ENCODE data around the gene FAM171A1. TPM values are rescaled to one million over a fixed set of nuclear protein-coding genes. Genes with fewer than 3 reads are reported as not detected.
A peak's percentile ranks its signal among the peaks of the same experiment; 100 is the strongest.

FAM171A1 gene
- polyA plus RNA-seq, 4 donors = 9.2 to 28.4 (median 18.2) TPM

DNA sequence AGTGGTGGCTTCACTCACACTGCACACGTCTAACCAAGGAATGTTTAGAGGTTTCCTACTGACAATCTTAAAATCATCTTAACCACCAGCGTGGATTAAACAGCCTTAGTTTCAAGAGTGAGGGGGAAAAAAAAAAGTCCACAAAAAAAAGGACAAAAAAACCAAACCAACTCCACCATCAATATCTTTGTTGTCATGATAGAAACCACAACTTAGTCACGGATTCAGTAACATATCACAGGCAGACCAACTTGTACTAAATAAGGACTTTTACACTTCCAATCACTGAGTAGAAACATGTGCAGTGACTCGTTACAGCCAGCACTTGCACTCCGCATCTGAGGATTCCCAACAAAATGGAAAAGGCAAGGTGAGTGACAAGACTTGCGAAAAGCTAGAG lies 46.5 kb downstream of the FAM171A1 start:
- Histone ChIP-seq H3K4me3 (ENCODE audit: low read depth in 1 of 3, low read length in 3 of 3) (no peak overlapping the region), H3K27ac (ENCODE audit: low read depth in 1 of 3, low read length in 2 of 3) (no peak overlapping the region), H3K27me3 (ENCODE audit: control insufficient read depth in 3 of 3, insufficient read depth in 3 of 3, low read length in 3 of 3) (no peaks in the 10 kb centered on the region), H3K9me3 (ENCODE audit: control insufficient read depth in 2 of 2, insufficient read depth in 1 of 2, low read depth in 1 of 2, low read length in 1 of 2) (peaks cover 0 to 2% of the 10 kb centered on the region in 2 donors), H3K4me1 (ENCODE audit: control insufficient read depth in 3 of 3, insufficient read depth in 2 of 3, low read depth in 1 of 3, low read length in 2 of 3) (peaks cover 2 to 13% (median 12%) of the 10 kb centered on the region in 3 donors), H3K36me3 (ENCODE audit: control insufficient read depth in 3 of 3, insufficient read depth in 2 of 3, low read depth in 1 of 3, low read length in 3 of 3) (peaks cover 0 to 9% (median 0%) of the 10 kb centered on the region in 3 donors)
- FAIRE-seq (no peak), DNase-seq (no peak)
- WGBS, 3 donors = 77 to 90% (median 78%) methylated on average over 6 of the region's 6 CpGs

DNA sequence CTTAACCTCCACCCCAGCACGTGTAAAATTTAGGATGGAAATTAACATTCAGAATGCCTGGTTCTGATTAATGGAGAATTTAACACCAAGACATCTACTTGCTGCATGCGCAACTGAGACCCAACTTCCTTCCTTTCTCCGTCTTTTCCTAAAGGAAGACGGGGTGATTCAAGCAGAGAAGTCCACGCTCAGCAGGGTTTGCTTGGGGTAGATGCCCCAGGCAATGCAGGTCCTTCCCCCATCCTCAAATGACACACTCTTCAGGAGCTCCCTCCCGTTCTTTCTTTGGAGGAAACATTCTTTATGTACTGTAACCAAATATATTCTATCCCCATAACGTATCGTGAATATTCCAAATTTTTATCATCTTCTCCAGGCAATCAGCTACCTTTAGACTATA lies 47.0 kb downstream of the FAM171A1 start:
- H3K27ac ChIP-seq (ENCODE audit: low read depth in 1 of 3, low read length in 2 of 3) = no peak overlapping the region
- H3K9me3 ChIP-seq (ENCODE audit: control insufficient read depth in 2 of 2, insufficient read depth in 1 of 2, low read depth in 1 of 2, low read length in 1 of 2) = peaks cover 0 to 2% of the 10 kb centered on the region in 2 donors
- H3K36me3 ChIP-seq (ENCODE audit: control insufficient read depth in 3 of 3, insufficient read depth in 2 of 3, low read depth in 1 of 3, low read length in 3 of 3) = peaks cover 0 to 9% (median 0%) of the 10 kb centered on the region in 3 donors
- no peak overlapping the region for H3K4me3 ChIP-seq (ENCODE audit: low read depth in 1 of 3, low read length in 3 of 3)
- peaks cover 2 to 13% (median 12%) of the 10 kb centered on the region in 3 donors for H3K4me1 ChIP-seq (ENCODE audit: control insufficient read depth in 3 of 3, insufficient read depth in 2 of 3, low read depth in 1 of 3, low read length in 2 of 3)
- WGBS, 3 donors = 84 to 86% (median 84%) methylated on average over 8 of the region's 8 CpGs
- FAIRE-seq (no peak), DNase-seq (no peak)
- H3K27me3 ChIP-seq (ENCODE audit: control insufficient read depth in 3 of 3, insufficient read depth in 3 of 3, low read length in 3 of 3) = no peaks in the 10 kb centered on the region

DNA sequence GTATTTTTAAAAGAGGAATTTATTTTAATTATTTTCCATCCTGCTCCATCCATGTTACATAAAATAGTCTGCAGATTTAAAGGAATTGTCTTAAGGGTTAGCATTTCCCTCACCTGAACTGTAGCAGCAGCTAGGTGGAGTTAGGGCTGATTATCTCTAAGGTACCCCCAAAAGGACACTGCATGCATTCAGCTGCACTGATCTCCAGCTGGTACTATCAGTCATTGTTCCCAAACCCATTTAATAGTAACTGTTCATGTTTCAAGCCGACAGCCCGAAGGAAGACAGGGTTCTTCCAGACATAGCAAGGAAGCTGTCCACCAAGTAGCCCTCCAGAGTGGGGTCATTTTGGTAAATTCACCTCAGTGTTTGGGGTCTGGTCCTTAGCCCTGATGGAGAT lies 48.7 kb downstream of the FAM171A1 start:
- DNase-seq (no peak), FAIRE-seq (no peak)
- Histone ChIP-seq H3K4me3 (ENCODE audit: low read depth in 1 of 3, low read length in 3 of 3) (no peak overlapping the region), H3K36me3 (ENCODE audit: control insufficient read depth in 3 of 3, insufficient read depth in 2 of 3, low read depth in 1 of 3, low read length in 3 of 3) (peaks cover 0 to under 1% (median 0%) of the 10 kb centered on the region in 3 donors), H3K27ac (ENCODE audit: low read depth in 1 of 3, low read length in 2 of 3) (peak overlapping the region in 1 of 3 donors; percentile 19), H3K4me1 (ENCODE audit: control insufficient read depth in 3 of 3, insufficient read depth in 2 of 3, low read depth in 1 of 3, low read length in 2 of 3) (peaks cover 2 to 13% (median 12%) of the 10 kb centered on the region in 3 donors), H3K27me3 (ENCODE audit: control insufficient read depth in 3 of 3, insufficient read depth in 3 of 3, low read length in 3 of 3) (no peaks in the 10 kb centered on the region), H3K9me3 (ENCODE audit: control insufficient read depth in 2 of 2, insufficient read depth in 1 of 2, low read depth in 1 of 2, low read length in 1 of 2) (peaks cover 0 to 2% of the 10 kb centered on the region in 2 donors)
- 77 to 96% (median 81%) methylated on average over 2 of the region's 2 CpGs for WGBS, 3 donors

DNA sequence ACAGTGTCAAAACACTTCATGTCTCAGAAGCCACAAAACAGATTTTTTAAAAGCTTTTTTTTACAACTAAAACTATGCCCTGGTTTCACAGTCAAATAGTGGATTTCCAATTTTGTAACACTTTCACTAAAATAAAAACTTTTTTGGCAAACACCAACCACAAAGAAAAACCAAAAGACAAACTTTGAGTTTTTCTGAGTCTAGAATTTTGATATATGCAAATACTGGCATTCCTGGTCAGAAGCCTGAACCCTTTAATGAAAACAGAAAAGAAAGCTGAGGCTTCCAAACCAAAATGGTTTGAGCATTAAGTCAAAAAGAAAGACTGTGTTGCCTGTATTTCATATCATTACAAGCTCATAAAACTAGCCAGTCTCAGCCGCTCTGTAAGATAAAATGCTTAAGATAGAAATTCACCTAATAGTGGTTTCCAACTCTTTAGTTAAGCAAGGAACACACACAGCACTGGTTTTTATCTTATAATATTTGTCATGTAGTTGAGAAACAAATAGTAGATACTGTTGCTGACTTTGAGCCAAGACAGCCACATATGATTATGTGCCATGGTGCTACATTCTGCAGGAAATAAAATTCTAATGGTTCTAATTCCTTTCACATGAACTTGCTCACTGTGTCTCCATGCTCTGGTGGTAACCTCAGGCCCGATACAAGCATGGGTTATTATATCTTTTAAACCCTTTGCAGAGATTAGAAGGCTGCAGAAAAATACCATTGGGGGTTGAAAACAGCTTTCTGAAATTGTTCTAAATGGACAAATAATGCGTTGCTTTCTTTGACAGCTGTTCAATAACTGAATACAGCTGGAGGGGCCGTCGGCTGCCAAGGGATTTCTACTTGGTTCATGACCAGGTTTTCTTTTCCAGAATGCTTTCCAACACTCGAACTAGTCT lies 49.4 kb downstream of the FAM171A1 start:
- FAIRE-seq = no peak
- H3K27ac ChIP-seq (ENCODE audit: low read depth in 1 of 3, low read length in 2 of 3) = peak overlapping the region in 1 of 3 donors; percentile 19

DNA sequence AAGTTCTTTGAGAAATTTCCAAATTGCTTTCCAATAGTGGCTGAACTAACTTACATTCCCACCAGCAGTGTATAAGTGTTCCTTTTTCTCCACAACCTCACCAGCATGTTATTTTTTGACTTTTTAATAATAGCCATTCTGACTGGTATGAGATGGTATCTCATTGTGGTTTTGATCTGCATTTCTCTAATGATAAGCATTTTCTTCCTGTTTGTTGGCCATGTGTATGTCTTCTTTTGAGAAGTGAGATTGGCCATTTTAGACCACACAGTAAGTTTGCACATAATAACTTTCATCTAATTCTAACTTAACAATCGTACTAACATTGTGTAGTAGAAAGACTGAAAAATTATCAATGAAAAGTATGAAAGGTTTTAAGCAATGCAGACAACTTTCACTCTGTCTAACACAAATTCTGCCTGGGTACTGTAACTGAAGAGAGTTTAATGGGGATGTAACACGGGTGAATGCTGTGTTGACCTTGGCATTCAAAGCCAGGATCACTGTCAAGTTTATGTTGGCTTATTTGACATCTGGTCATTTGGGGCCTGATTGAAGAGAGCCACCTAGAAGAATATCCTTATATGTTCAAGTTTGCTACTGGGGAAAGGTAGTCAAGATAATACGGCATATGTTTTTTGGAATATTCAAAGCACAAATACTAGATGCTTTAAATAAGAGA lies 50.4 kb downstream of the FAM171A1 start:
- DNase-seq (no peak), FAIRE-seq (no peak)
- 47 to 87% (median 69%) methylated on average over 3 of the region's 3 CpGs for WGBS, 3 donors
- no peaks in the 10 kb centered on the region for H3K27me3 ChIP-seq (ENCODE audit: control insufficient read depth in 3 of 3, insufficient read depth in 3 of 3, low read length in 3 of 3)
- H3K9me3 ChIP-seq (ENCODE audit: control insufficient read depth in 2 of 2, insufficient read depth in 1 of 2, low read depth in 1 of 2, low read length in 1 of 2) = no peaks in the 10 kb centered on the region
- H3K4me1 ChIP-seq (ENCODE audit: control insufficient read depth in 3 of 3, insufficient read depth in 2 of 3, low read depth in 1 of 3, low read length in 2 of 3) = peaks cover 2 to 22% (median 7%) of the 10 kb centered on the region in 3 donors
- no peaks in the 10 kb centered on the region for H3K36me3 ChIP-seq (ENCODE audit: control insufficient read depth in 3 of 3, insufficient read depth in 2 of 3, low read depth in 1 of 3, low read length in 3 of 3)
- H3K4me3 ChIP-seq (ENCODE audit: low read depth in 1 of 3, low read length in 3 of 3) = no peak overlapping the region
- H3K27ac ChIP-seq (ENCODE audit: low read depth in 1 of 3, low read length in 2 of 3) = no peak overlapping the region

More for the DNA sequence above, 49.4 kb downstream of the FAM171A1 start:
- H3K27me3 ChIP-seq (ENCODE audit: control insufficient read depth in 3 of 3, insufficient read depth in 3 of 3, low read length in 3 of 3) = no peaks in the 10 kb centered on the region
- no peak overlapping the region for H3K4me3 ChIP-seq (ENCODE audit: low read depth in 1 of 3, low read length in 3 of 3)
- peak in 1 of 2 donors; percentile 41 for DNase-seq
- 28 to 41% (median 37%) methylated on average over 6 of the region's 6 CpGs for WGBS, 3 donors
- no peaks in the 10 kb centered on the region for H3K9me3 ChIP-seq (ENCODE audit: control insufficient read depth in 2 of 2, insufficient read depth in 1 of 2, low read depth in 1 of 2, low read length in 1 of 2)
- no peaks in the 10 kb centered on the region for H3K36me3 ChIP-seq (ENCODE audit: control insufficient read depth in 3 of 3, insufficient read depth in 2 of 3, low read depth in 1 of 3, low read length in 3 of 3)
- H3K4me1 ChIP-seq (ENCODE audit: control insufficient read depth in 3 of 3, insufficient read depth in 2 of 3, low read depth in 1 of 3, low read length in 2 of 3) = peaks cover 2 to 13% (median 13%) of the 10 kb centered on the region in 3 donors

DNA sequence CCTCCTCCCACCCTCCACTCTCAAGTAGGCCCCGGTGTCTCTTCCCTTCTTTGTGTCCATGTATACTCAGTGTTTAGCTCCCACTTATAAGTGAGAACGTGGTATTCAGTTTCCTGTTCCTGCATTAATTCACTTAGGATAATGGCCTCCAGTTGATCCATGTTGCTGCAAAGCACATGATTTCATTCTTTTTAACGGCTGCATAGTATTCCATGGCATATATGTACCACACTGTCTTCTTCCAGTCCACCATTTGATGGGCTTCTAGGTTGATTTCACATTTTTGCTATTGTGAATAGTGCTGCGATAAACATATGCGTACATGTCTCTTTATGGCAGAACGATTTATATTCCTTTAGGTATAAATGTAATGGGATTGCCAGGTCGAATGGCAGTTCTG lies 51.0 kb downstream of the FAM171A1 start:
- Histone ChIP-seq H3K36me3 (ENCODE audit: control insufficient read depth in 3 of 3, insufficient read depth in 2 of 3, low read depth in 1 of 3, low read length in 3 of 3) (no peaks in the 10 kb centered on the region), H3K4me1 (ENCODE audit: control insufficient read depth in 3 of 3, insufficient read depth in 2 of 3, low read depth in 1 of 3, low read length in 2 of 3) (peaks cover 2 to 22% (median 7%) of the 10 kb centered on the region in 3 donors), H3K27ac (ENCODE audit: low read depth in 1 of 3, low read length in 2 of 3) (no peak overlapping the region), H3K27me3 (ENCODE audit: control insufficient read depth in 3 of 3, insufficient read depth in 3 of 3, low read length in 3 of 3) (no peaks in the 10 kb centered on the region), H3K4me3 (ENCODE audit: low read depth in 1 of 3, low read length in 3 of 3) (no peak overlapping the region), H3K9me3 (ENCODE audit: control insufficient read depth in 2 of 2, insufficient read depth in 1 of 2, low read depth in 1 of 2, low read length in 1 of 2) (no peaks in the 10 kb centered on the region)
- no peak for DNase-seq
- 91 to 97% (median 92%) methylated on average over 7 of the region's 7 CpGs for WGBS, 3 donors
- FAIRE-seq = no peak

DNA sequence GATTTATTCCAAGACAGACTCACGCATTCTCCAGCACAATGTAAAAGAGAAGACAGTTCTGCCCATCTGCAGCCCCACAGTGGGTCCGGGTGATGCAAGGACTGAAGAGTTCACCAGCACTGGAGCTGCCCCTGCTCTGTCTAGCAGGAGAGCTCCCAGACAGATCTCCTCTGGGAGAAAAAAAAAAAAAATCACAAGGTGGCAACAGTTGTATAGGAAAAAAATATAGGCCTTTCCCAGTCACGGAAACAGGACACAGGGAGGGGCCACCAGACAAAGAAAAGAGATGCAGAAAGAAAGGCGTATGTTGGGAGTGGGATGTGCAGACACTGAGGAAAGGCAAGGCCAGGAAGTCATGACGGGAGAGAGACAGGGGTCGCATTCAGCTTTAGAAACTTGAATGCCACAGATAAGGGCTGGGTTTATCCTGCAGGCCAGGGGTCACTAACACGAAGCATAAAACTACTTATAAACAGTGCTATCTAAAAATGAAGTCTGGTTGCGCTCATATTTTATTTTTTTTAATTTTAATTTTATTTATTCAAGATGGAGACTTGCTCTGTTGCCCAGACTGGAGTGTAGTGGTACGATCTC lies 54.1 kb downstream of the FAM171A1 start:
- Histone ChIP-seq H3K36me3 (ENCODE audit: control insufficient read depth in 3 of 3, insufficient read depth in 2 of 3, low read depth in 1 of 3, low read length in 3 of 3) (peaks cover 0 to 3% (median 0%) of the 10 kb centered on the region in 3 donors), H3K4me1 (ENCODE audit: control insufficient read depth in 3 of 3, insufficient read depth in 2 of 3, low read depth in 1 of 3, low read length in 2 of 3) (peaks cover under 1 to 34% (median 2%) of the 10 kb centered on the region in 3 donors), H3K27me3 (ENCODE audit: control insufficient read depth in 3 of 3, insufficient read depth in 3 of 3, low read length in 3 of 3) (no peaks in the 10 kb centered on the region), H3K27ac (ENCODE audit: low read depth in 1 of 3, low read length in 2 of 3) (peak overlapping the region in 1 of 3 donors; percentile 27), H3K9me3 (ENCODE audit: control insufficient read depth in 2 of 2, insufficient read depth in 1 of 2, low read depth in 1 of 2, low read length in 1 of 2) (no peaks in the 10 kb centered on the region), H3K4me3 (ENCODE audit: low read depth in 1 of 3, low read length in 3 of 3) (no peak overlapping the region)
- no peak for FAIRE-seq
- WGBS, 3 donors = 73 to 79% (median 77%) methylated on average over 9 of the region's 9 CpGs
- no peak for DNase-seq

DNA sequence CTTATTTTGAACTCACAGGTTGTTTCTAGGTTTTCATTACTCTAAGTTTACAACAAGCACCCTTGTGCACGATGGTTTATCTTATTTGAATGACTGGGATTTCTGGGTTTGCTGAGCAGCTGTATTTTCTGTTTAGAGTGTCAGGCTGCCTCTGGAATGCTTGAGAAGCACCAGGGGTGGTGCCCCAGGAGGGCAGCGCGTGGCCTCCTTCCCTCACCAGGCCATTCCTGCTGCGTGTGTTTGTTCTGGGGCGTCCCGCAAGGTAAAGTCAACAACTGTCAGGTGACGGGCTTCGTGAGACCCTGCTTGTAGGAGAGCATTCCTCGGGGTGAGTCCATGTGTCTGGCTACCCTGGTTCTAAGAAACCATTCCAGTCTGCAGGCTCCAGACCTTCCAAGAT lies 54.9 kb downstream of the FAM171A1 start:
- Histone ChIP-seq H3K36me3 (ENCODE audit: control insufficient read depth in 3 of 3, insufficient read depth in 2 of 3, low read depth in 1 of 3, low read length in 3 of 3) (peaks cover 0 to 3% (median 0%) of the 10 kb centered on the region in 3 donors), H3K4me3 (ENCODE audit: low read depth in 1 of 3, low read length in 3 of 3) (no peak overlapping the region), H3K27me3 (ENCODE audit: control insufficient read depth in 3 of 3, insufficient read depth in 3 of 3, low read length in 3 of 3) (no peaks in the 10 kb centered on the region), H3K27ac (ENCODE audit: low read depth in 1 of 3, low read length in 2 of 3) (peak overlapping the region in 1 of 3 donors; percentile 27), H3K9me3 (ENCODE audit: control insufficient read depth in 2 of 2, insufficient read depth in 1 of 2, low read depth in 1 of 2, low read length in 1 of 2) (no peaks in the 10 kb centered on the region), H3K4me1 (ENCODE audit: control insufficient read depth in 3 of 3, insufficient read depth in 2 of 3, low read depth in 1 of 3, low read length in 2 of 3) (peaks cover 0 to 29% (median 3%) of the 10 kb centered on the region in 3 donors)
- no peak for FAIRE-seq
- peak in 1 of 2 donors; percentile 60 for DNase-seq
- 28 to 63% (median 52%) methylated on average over 9 of the region's 9 CpGs for whole genome bisulfite sequencing, 3 donors

Data from small intestine (tissue), 7 donors.